HepG2 (cell line): ENCODE results near the gene BLVRA. TPM values are rescaled to one million over a fixed set of nuclear protein-coding genes. Genes with fewer than 3 reads are reported as not detected.

ENCODE experiments used
- CAMTA2 ChIP-seq: sonication (generic); formaldehyde crosslinking; IDR thresholded peaks from 2 replicates; pipeline ENCODE4 v1.4.0; 2020; ENCODE audit warnings: mild to moderate bottlenecking, missing genetic modification reagents, borderline replicate concordance
- CEBPG ChIP-seq: IDR thresholded peaks from 2 replicates; pipeline ENCODE4 v1.6.1; 2016
- CREB1 ChIP-seq, 2 experiments: fragments of 450-650 bp in 1 of 2; IDR thresholded peaks; 2 replicates each; pipeline ENCODE4 v1.6.1; 2016 to 2017; ENCODE audit warnings: control low read depth in 1 of 2, mild to moderate bottlenecking in 1 of 2, missing compliant biosample characterization in 1 of 2, missing genetic modification characterization in 1 of 2
- DPF2 ChIP-seq: sonication (generic); formaldehyde crosslinking; IDR thresholded peaks from 2 replicates; pipeline ENCODE4 v1.4.0; 2020; ENCODE audit warnings: mild to moderate bottlenecking, low read depth, missing genetic modification reagents, borderline replicate concordance
- ESRRA ChIP-seq: sonication (generic); formaldehyde crosslinking; IDR thresholded peaks from 2 replicates; pipeline ENCODE4 v1.5.1; 2020; ENCODE audit warnings: mild to moderate bottlenecking, low read depth, missing genetic modification reagents
- ETS1 ChIP-seq: sonication (generic); formaldehyde crosslinking; IDR thresholded peaks from 2 replicates; pipeline ENCODE4 v1.4.0; 2020; ENCODE audit warnings: missing genetic modification reagents
- GFI1 ChIP-seq: sonication (generic); formaldehyde crosslinking; IDR thresholded peaks from 2 replicates; pipeline ENCODE4 v1.5.0; 2020; ENCODE audit warnings: missing genetic modification reagents, mild to moderate bottlenecking, borderline replicate concordance
- HDAC2 ChIP-seq: sonication (generic); formaldehyde crosslinking; IDR thresholded peaks from 2 replicates; pipeline ENCODE4 v1.4.0; 2020; ENCODE audit warnings: missing genetic modification reagents
- HNRNPL ChIP-seq: fragments of 200-400 bp; formaldehyde crosslinking; IDR thresholded peaks from 2 replicates; pipeline ENCODE4 v1.6.1; 2017; ENCODE audit warnings: mild to moderate bottlenecking, low read depth, low read length
- HNRNPUL1 ChIP-seq: fragments of 200-400 bp; formaldehyde crosslinking; IDR thresholded peaks from 2 replicates; pipeline ENCODE4 v1.6.1; 2017; ENCODE audit warnings: low read depth, mild to moderate bottlenecking, low read length, moderate library complexity
- MLX ChIP-seq: IDR thresholded peaks from 2 replicates; pipeline ENCODE4 v1.6.1; 2016
- NR0B2 ChIP-seq: sonication (generic); formaldehyde crosslinking; IDR thresholded peaks from 2 replicates; pipeline ENCODE4 v1.4.0; 2020; ENCODE audit warnings: mild to moderate bottlenecking, missing genetic modification reagents
- NR2F6 ChIP-seq, 2 experiments: IDR thresholded peaks; 2 replicates each; pipeline ENCODE4 v1.6.1; 2016; ENCODE audit warnings: antibody characterized with exemption in 1 of 2, mild to moderate bottlenecking in 1 of 2
- SMAD3 ChIP-seq: sonication (generic); formaldehyde crosslinking; IDR thresholded peaks from 2 replicates; pipeline ENCODE4 v1.4.0; 2020; ENCODE audit warnings: missing genetic modification reagents
- TFDP1 ChIP-seq: IDR thresholded peaks from 2 replicates; pipeline ENCODE4 v1.6.1; 2016; ENCODE audit warnings: missing compliant biosample characterization, missing genetic modification reagents, borderline replicate concordance
- THAP9 ChIP-seq: sonication (generic); formaldehyde crosslinking; IDR thresholded peaks from 2 replicates; pipeline ENCODE4; 2020; ENCODE audit warnings: missing genetic modification reagents, mild to moderate bottlenecking, borderline replicate concordance
- ZNF121 ChIP-seq: sonication (generic); formaldehyde crosslinking; IDR thresholded peaks from 2 replicates; pipeline ENCODE4 v1.5.0; 2020; ENCODE audit warnings: mild to moderate bottlenecking, missing genetic modification reagents
- ZNF740 ChIP-seq: sonication (generic); formaldehyde crosslinking; IDR thresholded peaks from 2 replicates; pipeline ENCODE4 v1.4.0; 2020; ENCODE audit warnings: missing genetic modification reagents
- ZNF761 ChIP-seq: sonication (generic); formaldehyde crosslinking; conservative IDR thresholded peaks from 2 replicates; pipeline ENCODE4 v1.4.0; 2020; ENCODE audit warnings: mild to moderate bottlenecking, missing genetic modification reagents
- polyA plus RNA-seq, 8 experiments: library from polyadenylated mRNA; depleted of rRNA in 3 of 8; stranded (reverse) in 7 of 8; unstranded in 1 of 8; fragments of >200 nt; fragmentation: Illumina TruSeq in 4 of 8; extraction: Trizol in 4 of 8; gene quantifications; 2 replicates each; pipeline versions ENCODE4 v1.2.1 to v1.2.3, GENCODE V29; 2011 to 2016; ENCODE audit warnings: low read depth in 4 of 8, missing spikeins in 1 of 8, mixed read lengths in 1 of 8; ENCODE audit not compliant: insufficient read depth in 1 of 8
- total RNA-seq, 5 experiments: library from RNA; depleted of rRNA; stranded (reverse); fragments of >200 nt; fragmentation: Illumina TruSeq; extraction: Trizol; gene quantifications; 2 replicates each; pipeline ENCODE4 v1.2.3, GENCODE V29; 2016; ENCODE audit warnings: low read depth in 1 of 5

BLVRA gene
- total and polyA plus RNA-seq, 2 of the 13 experiments (the other 11 are each of a cell fraction or from before 2014, with no cell fraction given): 39.2 to 64.2 TPM

GRCh38 chr7:43769791-43770465 is 11.4 kb downstream of the BLVRA start (continued):
- peak; percentile 63 for TF ChIP-seq CREB1 (IDR thresholded peaks at IDR 0.05)
- TF ChIP-seq CREB1 (CRISPR knock-in tag; IDR thresholded peaks at IDR 0.05): peak; percentile 78
- TF ChIP-seq HNRNPUL1: no peak
- peak; percentile 79; the same call in 1 of the 2 replicates for TF ChIP-seq ZNF740 (CRISPR knock-in tag)
- no peak for TF ChIP-seq ETS1 (CRISPR knock-in tag)
- TF ChIP-seq ZNF761: no peak
- TF ChIP-seq CEBPG (CRISPR knock-in tag): peak; percentile 79
- TF ChIP-seq CAMTA2 (CRISPR knock-in tag): no peak
- TF ChIP-seq HNRNPL: 0 out of 2 replicates have a peak, but pooled peaks have one; percentile 36
- TF ChIP-seq ZNF121 (CRISPR knock-in tag): peak; percentile 49
- 0 out of 2 replicates have a peak, but pooled peaks have one; percentile 45 for TF ChIP-seq GFI1
- TF ChIP-seq TFDP1: no peak
- TF ChIP-seq NR2F6 (IDR thresholded peaks at IDR 0.05): peak; percentile 93
- peak; percentile 96 for TF ChIP-seq NR2F6 (CRISPR knock-in tag; IDR thresholded peaks at IDR 0.05)
- no peak for TF ChIP-seq NR0B2 (CRISPR knock-in tag)
- TF ChIP-seq THAP9 (CRISPR knock-in tag): peak; percentile 43; the same call in 1 of the 2 replicates
- peak; percentile 61; the same call in 1 of the 2 replicates for TF ChIP-seq MLX (CRISPR knock-in tag)
- no peak for TF ChIP-seq SMAD3 (CRISPR knock-in tag)
- TF ChIP-seq DPF2 (CRISPR knock-in tag): peak; percentile 91
- TF ChIP-seq ESRRA: peak; percentile 92
- TF ChIP-seq HDAC2 (CRISPR knock-in tag): peak; percentile 96
